ENCODE data around the gene ARMC10. TPM values are rescaled to one million over a fixed set of nuclear protein-coding genes. Genes with fewer than 3 reads are reported as not detected.
"Not testable (repeated sequence)": the region's sequence is repeated elsewhere in the genome, so short reads cannot be mapped to it uniquely, and the experiment has no call there.

The ARMC10 gene
- total and polyA plus RNA-seq, 9 of the 15 experiments (the other 6 are each of a cell fraction or from before 2014, with no cell fraction given), result 17.0 to 113 (median 72.6) TPM

DNA sequence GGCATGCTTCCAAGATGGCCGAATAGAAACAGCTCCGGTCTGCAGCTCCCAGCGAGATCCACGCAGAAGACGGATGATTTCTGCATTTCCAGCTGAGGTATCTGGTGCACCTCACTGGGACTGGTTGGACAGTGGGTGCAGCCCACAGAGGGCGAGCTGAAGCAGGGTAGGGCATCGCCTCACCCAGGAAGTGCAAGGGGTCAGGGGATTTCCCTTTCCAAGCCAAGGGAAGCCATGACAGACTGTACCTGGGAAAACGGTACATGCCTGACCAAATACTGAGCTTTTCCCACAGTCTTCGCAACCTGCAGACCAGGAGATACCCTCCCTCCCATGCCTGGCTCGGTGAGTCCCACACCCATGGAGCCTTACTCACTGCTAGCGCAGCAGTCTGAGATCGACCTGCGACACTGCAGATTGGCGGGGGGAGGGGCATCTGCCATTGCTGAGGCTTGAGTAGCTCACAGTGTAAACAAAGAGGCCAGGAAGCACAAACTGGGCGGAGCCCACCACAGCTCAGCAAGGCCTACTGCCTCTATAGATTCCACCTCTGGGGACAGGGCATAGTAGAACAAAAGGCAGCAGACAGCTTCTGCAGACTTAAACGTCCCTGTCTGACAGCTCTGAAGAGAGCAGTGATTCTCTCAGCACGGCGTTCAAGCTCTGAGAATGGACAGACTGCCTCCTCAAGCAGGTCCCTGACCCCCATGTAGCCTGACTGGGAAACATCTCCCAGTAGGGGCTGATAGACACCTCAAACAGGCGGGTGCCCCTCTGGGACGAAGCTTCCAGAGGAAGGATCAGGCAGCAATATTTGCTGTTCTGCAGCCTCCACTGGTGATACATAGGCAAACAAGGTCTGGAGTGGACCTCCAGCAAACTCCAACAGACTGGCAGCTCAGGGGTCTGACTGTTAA is 36.9 kb upstream of the ARMC10 start:
- POLR2A ChIA-PET, result interaction anchor here (0.6 to 2.7 kb wide), 12 partner anchors 8 to 289 kb away, joined by 3 to 16 read pairs (median 3); partner anchors contain the start of gene FAM185A
- H3K9me1 ChIP-seq (ENCODE audit: control insufficient read depth, insufficient read depth, low read length); H3K27me3 ChIP-seq (ENCODE audit: control insufficient read depth in 2 of 2, insufficient read depth in 2 of 2, low read length in 2 of 2); H4K20me1 ChIP-seq (replicated peaks; ENCODE audit: control insufficient read depth, insufficient read depth, low read length); in situ Hi-C loops (cut with MboI); H3K36me3 ChIP-seq (ENCODE audit: control insufficient read depth, insufficient read depth, low read length); H3K9me3 ChIP-seq (replicated peaks; ENCODE audit: control insufficient read depth, insufficient read depth, low read depth, low read length); H3K79me2 ChIP-seq (ENCODE audit: control insufficient read depth, insufficient read depth, low read length): not testable (repeated sequence)
- 18% methylated on average over 20 of the region's 20 CpGs for WGBS (ENCODE audit: insufficient coverage, low coverage, missing lambda C conversion rate)
- TSS peak; percentile 94 for BruUV-seq (replicated peaks)
- Histone ChIP-seq H3K4me3 (peak overlapping the region; percentile 29), H3K27ac (ENCODE audit: extremely low read depth, low read depth, low read length) (peak overlapping the region; percentile 82), H3K4me2 (ENCODE audit: insufficient read depth, low read length) (peak overlapping the region; percentile 86), H3K4me1 (replicated peaks in 1 of 2; ENCODE audit: control insufficient read depth in 2 of 2, insufficient read depth in 2 of 2, low read length in 2 of 2) (peaks cover 6 to 15% of the 10 kb centered on the region in 2 experiments; a peak in 4 of 5 replicates), H2AFZ (ENCODE audit: low read depth, low read length) (peak overlapping the region; percentile 97), H3K9ac (ENCODE audit: insufficient read depth in 1 of 2, low read depth in 2 of 2, low read length in 2 of 2) (peak overlapping the region; percentile 65 to 72)
- peak in 1 of 4 experiments; percentile 94 for DNase-seq (ENCODE audit: extremely low read depth in 1 of 4, low spot score in 3 of 4)
- intact Hi-C loops (cut with micrococcal nuclease), result loop anchor here (5.0 kb wide), 1 partner anchor 66 kb away; no protein-coding TSS in a partner anchor
- FAIRE-seq, result peak; percentile 87
- ATAC-seq, result peak; percentile 97
- CTCF ChIA-PET (ENCODE audit: low intra/inter-chr PET ratio), result interaction anchor here (0.6 kb wide), 1 partner anchor 280 kb away, joined by 3 read pairs; no protein-coding TSS in a partner anchor
- TF ChIP-seq SMARCE1 (IDR thresholded peaks at IDR 0.05), result peak; percentile 69
- TF ChIP-seq, protein P1, sequence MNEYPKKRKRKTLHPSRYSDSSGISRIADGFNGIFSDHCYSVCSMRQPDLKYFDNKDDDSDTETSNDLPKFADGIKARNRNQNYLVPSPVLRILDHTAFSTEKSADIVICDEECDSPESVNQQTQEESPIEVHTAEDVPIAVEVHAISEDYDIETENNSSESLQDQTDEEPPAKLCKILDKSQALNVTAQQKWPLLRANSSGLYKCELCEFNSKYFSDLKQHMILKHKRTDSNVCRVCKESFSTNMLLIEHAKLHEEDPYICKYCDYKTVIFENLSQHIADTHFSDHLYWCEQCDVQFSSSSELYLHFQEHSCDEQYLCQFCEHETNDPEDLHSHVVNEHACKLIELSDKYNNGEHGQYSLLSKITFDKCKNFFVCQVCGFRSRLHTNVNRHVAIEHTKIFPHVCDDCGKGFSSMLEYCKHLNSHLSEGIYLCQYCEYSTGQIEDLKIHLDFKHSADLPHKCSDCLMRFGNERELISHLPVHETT (CRISPR knock-in tag; conservative IDR thresholded peaks at IDR 0.05 in 1 of 2, IDR thresholded peaks at IDR 0.05 in 1 of 2), result peak in 1 of 2 experiments; percentile 88; a peak in 2 of 4 replicates
- TF ChIP-seq MEIS2 (IDR thresholded peaks at IDR 0.05; ENCODE audit: partially characterized antibody), result peak; percentile 56
- peak; percentile 83 for TF ChIP-seq TRIM28 (IDR thresholded peaks at IDR 0.05)
- TF ChIP-seq LARP7 (IDR thresholded peaks at IDR 0.05), result 0 out of 2 replicates have a peak, but pooled peaks have one; percentile 50
- peak; percentile 98 for TF ChIP-seq NFRKB (IDR thresholded peaks at IDR 0.05; ENCODE audit: low read depth)
- TF ChIP-seq TAF1 (IDR thresholded peaks at IDR 0.05; ENCODE audit: control insufficient read depth, extremely low read depth, insufficient read depth, low read length, severe bottlenecking), result peak; percentile 73
- TF ChIP-seq ZNF175 (CRISPR knock-in tag; IDR thresholded peaks at IDR 0.05; ENCODE audit: low read depth), result peak; percentile 78
- peak; percentile 51 to 64 for TF ChIP-seq TRIM24 (IDR thresholded peaks at IDR 0.05)
- TF ChIP-seq TAF7 (tag; IDR thresholded peaks at IDR 0.05), result peak; percentile 95
- peak in 1 of 2 experiments; percentile 47; a peak in 1 of 4 replicates for TF ChIP-seq HDAC1 (IDR thresholded peaks at IDR 0.05)
- TF ChIP-seq, protein P2, sequence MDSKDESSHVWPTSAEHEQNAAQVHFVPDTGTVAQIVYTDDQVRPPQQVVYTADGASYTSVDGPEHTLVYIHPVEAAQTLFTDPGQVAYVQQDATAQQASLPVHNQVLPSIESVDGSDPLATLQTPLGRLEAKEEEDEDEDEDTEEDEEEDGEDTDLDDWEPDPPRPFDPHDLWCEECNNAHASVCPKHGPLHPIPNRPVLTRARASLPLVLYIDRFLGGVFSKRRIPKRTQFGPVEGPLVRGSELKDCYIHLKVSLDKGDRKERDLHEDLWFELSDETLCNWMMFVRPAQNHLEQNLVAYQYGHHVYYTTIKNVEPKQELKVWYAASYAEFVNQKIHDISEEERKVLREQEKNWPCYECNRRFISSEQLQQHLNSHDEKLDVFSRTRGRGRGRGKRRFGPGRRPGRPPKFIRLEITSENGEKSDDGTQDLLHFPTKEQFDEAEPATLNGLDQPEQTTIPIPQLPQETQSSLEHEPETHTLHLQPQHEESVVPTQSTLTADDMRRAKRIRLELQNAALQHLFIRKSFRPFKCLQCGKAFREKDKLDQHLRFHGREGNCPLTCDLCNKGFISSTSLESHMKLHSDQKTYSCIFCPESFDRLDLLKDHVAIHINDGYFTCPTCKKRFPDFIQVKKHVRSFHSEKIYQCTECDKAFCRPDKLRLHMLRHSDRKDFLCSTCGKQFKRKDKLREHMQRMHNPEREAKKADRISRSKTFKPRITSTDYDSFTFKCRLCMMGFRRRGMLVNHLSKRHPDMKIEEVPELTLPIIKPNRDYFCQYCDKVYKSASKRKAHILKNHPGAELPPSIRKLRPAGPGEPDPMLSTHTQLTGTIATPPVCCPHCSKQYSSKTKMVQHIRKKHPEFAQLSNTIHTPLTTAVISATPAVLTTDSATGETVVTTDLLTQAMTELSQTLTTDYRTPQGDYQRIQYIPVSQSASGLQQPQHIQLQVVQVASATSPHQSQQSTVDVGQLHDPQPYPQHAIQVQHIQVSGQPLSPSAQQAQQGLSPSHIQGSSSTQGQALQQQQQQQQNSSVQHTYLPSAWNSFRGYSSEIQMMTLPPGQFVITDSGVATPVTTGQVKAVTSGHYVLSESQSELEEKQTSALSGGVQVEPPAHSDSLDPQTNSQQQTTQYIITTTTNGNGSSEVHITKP (IDR thresholded peaks at IDR 0.05; ENCODE audit: partially characterized antibody), result peak; percentile 38
- TF ChIP-seq ZNF589 (CRISPR knock-in tag; IDR thresholded peaks at IDR 0.05; ENCODE audit: low read depth), result 0 out of 2 replicates have a peak, but pooled peaks have one; percentile 5
- TF ChIP-seq FOXP1 (CRISPR knock-in tag; IDR thresholded peaks at IDR 0.05), result peak; percentile 89
- TF ChIP-seq RNF2 (IDR thresholded peaks at IDR 0.05), result peak; percentile 83; the same call in 1 of the 2 replicates
- peak; percentile 91 for TF ChIP-seq FOXJ2 (tag; IDR thresholded peaks at IDR 0.05)
- peak; percentile 78 for TF ChIP-seq SOX6 (IDR thresholded peaks at IDR 0.05)

All from K562 (cell line).